ENCODE results near the gene KLF14. TPM values are rescaled to one million over a fixed set of nuclear protein-coding genes. Genes with fewer than 3 reads are reported as not detected.

The KLF14 gene
- total and polyA plus RNA-seq, 9 of the 15 experiments (the other 6 are each of a cell fraction or from before 2014, with no cell fraction given): 0.03 TPM; not detected in 8

DNA sequence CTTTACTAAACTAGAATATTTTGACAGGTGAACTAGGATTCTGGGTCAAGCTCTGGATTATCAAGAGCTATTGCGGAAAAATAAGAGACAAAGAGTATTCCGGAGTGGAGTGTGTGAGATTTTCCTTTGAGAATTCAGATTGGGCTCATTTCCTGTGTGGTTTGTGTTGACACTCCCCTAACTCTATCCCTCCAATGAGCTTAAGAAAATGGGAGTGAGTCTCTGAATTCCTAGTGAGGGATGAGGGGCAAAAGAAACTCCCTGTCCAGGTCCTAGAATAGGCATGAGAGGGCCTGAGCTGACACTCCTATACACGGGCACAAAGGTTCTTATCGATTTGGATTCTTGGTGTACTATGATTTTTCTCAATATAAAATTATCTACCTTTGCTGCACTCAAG, 10.2 kb downstream of the KLF14 start:
- ATAC-seq (no peak), FAIRE-seq (no peak), DNase-seq (ENCODE audit: extremely low read depth in 1 of 4, low spot score in 3 of 4) (no peak)
- Histone ChIP-seq H3K4me3 (no peak overlapping the region), H3K4me2 (ENCODE audit: insufficient read depth, low read length) (no peak overlapping the region), H3K9me3 (replicated peaks; ENCODE audit: control insufficient read depth, insufficient read depth, low read depth, low read length) (no peaks in the 10 kb centered on the region), H3K27ac (ENCODE audit: extremely low read depth, low read depth, low read length) (no peak overlapping the region), H3K27me3 (ENCODE audit: control insufficient read depth in 2 of 2, insufficient read depth in 2 of 2, low read length in 2 of 2) (peaks cover 14 to 27% of the 10 kb centered on the region in 2 experiments; a peak in 4 of 5 replicates), H4K20me1 (replicated peaks; ENCODE audit: control insufficient read depth, insufficient read depth, low read length) (no peaks in the 10 kb centered on the region), H3K4me1 (replicated peaks in 1 of 2; ENCODE audit: control insufficient read depth in 2 of 2, insufficient read depth in 2 of 2, low read length in 2 of 2) (no peaks in the 10 kb centered on the region), H3K36me3 (ENCODE audit: control insufficient read depth, insufficient read depth, low read length) (no peaks in the 10 kb centered on the region), H3K79me2 (ENCODE audit: control insufficient read depth, insufficient read depth, low read length) (no peaks in the 10 kb centered on the region), H3K9me1 (ENCODE audit: control insufficient read depth, insufficient read depth, low read length) (no peaks in the 10 kb centered on the region), H2AFZ (ENCODE audit: low read depth, low read length) (no peak overlapping the region), H3K9ac (ENCODE audit: insufficient read depth in 1 of 2, low read depth in 2 of 2, low read length in 2 of 2) (no peak overlapping the region)
- intact Hi-C loops (cut with micrococcal nuclease): loop anchor here (2.0 to 10.0 kb wide), 3 partner anchors 239 to 661 kb away; no protein-coding TSS in a partner anchor
- ChIA-PET CTCF (ENCODE audit: low intra/inter-chr PET ratio) (no interaction called here), POLR2A (interaction anchor here (1.1 to 1.4 kb wide), 3 partner anchors 9 to 651 kb away, joined by 3 to 4 read pairs (median 4); no protein-coding TSS in a partner anchor)
- in situ Hi-C loops (cut with MboI): loop anchor here (10.0 kb wide), 1 partner anchor 659 kb away; no protein-coding TSS in a partner anchor
- under 1% methylated on average over 4 of the region's 4 CpGs for WGBS (ENCODE audit: insufficient coverage, low coverage, missing lambda C conversion rate)
- BruUV-seq (replicated peaks): no TSS peak
- TF ChIP-seq, protein P1, sequence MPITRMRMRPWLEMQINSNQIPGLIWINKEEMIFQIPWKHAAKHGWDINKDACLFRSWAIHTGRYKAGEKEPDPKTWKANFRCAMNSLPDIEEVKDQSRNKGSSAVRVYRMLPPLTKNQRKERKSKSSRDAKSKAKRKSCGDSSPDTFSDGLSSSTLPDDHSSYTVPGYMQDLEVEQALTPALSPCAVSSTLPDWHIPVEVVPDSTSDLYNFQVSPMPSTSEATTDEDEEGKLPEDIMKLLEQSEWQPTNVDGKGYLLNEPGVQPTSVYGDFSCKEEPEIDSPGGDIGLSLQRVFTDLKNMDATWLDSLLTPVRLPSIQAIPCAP (CRISPR knock-in tag; IDR thresholded peaks at IDR 0.05; ENCODE audit: borderline replicate concordance): no peak
- no peak for TF ChIP-seq PHTF2 (CRISPR knock-in tag; IDR thresholded peaks at IDR 0.05)
- no peak for TF ChIP-seq NELFE (IDR thresholded peaks at IDR 0.05; ENCODE audit: insufficient read depth, insufficient read length)
- TF ChIP-seq, protein P2, sequence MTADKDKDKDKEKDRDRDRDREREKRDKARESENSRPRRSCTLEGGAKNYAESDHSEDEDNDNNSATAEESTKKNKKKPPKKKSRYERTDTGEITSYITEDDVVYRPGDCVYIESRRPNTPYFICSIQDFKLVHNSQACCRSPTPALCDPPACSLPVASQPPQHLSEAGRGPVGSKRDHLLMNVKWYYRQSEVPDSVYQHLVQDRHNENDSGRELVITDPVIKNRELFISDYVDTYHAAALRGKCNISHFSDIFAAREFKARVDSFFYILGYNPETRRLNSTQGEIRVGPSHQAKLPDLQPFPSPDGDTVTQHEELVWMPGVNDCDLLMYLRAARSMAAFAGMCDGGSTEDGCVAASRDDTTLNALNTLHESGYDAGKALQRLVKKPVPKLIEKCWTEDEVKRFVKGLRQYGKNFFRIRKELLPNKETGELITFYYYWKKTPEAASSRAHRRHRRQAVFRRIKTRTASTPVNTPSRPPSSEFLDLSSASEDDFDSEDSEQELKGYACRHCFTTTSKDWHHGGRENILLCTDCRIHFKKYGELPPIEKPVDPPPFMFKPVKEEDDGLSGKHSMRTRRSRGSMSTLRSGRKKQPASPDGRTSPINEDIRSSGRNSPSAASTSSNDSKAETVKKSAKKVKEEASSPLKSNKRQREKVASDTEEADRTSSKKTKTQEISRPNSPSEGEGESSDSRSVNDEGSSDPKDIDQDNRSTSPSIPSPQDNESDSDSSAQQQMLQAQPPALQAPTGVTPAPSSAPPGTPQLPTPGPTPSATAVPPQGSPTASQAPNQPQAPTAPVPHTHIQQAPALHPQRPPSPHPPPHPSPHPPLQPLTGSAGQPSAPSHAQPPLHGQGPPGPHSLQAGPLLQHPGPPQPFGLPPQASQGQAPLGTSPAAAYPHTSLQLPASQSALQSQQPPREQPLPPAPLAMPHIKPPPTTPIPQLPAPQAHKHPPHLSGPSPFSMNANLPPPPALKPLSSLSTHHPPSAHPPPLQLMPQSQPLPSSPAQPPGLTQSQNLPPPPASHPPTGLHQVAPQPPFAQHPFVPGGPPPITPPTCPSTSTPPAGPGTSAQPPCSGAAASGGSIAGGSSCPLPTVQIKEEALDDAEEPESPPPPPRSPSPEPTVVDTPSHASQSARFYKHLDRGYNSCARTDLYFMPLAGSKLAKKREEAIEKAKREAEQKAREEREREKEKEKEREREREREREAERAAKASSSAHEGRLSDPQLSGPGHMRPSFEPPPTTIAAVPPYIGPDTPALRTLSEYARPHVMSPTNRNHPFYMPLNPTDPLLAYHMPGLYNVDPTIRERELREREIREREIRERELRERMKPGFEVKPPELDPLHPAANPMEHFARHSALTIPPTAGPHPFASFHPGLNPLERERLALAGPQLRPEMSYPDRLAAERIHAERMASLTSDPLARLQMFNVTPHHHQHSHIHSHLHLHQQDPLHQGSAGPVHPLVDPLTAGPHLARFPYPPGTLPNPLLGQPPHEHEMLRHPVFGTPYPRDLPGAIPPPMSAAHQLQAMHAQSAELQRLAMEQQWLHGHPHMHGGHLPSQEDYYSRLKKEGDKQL (CRISPR knock-in tag; IDR thresholded peaks at IDR 0.05; ENCODE audit: borderline replicate concordance): no peak
- no peak for TF ChIP-seq ZBTB1 (CRISPR knock-in tag; IDR thresholded peaks at IDR 0.05; ENCODE audit: borderline replicate concordance, low read depth)
- TF ChIP-seq ZNF124 (CRISPR knock-in tag; IDR thresholded peaks at IDR 0.05): no peak
- TF ChIP-seq, protein P3, sequence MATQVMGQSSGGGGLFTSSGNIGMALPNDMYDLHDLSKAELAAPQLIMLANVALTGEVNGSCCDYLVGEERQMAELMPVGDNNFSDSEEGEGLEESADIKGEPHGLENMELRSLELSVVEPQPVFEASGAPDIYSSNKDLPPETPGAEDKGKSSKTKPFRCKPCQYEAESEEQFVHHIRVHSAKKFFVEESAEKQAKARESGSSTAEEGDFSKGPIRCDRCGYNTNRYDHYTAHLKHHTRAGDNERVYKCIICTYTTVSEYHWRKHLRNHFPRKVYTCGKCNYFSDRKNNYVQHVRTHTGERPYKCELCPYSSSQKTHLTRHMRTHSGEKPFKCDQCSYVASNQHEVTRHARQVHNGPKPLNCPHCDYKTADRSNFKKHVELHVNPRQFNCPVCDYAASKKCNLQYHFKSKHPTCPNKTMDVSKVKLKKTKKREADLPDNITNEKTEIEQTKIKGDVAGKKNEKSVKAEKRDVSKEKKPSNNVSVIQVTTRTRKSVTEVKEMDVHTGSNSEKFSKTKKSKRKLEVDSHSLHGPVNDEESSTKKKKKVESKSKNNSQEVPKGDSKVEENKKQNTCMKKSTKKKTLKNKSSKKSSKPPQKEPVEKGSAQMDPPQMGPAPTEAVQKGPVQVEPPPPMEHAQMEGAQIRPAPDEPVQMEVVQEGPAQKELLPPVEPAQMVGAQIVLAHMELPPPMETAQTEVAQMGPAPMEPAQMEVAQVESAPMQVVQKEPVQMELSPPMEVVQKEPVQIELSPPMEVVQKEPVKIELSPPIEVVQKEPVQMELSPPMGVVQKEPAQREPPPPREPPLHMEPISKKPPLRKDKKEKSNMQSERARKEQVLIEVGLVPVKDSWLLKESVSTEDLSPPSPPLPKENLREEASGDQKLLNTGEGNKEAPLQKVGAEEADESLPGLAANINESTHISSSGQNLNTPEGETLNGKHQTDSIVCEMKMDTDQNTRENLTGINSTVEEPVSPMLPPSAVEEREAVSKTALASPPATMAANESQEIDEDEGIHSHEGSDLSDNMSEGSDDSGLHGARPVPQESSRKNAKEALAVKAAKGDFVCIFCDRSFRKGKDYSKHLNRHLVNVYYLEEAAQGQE (IDR thresholded peaks at IDR 0.05; ENCODE audit: borderline replicate concordance): no peak
- TF ChIP-seq, protein P3 (CRISPR knock-in tag; IDR thresholded peaks at IDR 0.05; ENCODE audit: low read depth): no peak
